ENCODE data around the gene UGT8. TPM values are rescaled to one million over a fixed set of nuclear protein-coding genes. Genes with fewer than 3 reads are reported as not detected.

The UGT8 gene
- total RNA-seq, 4 donors from 2014 or later: under 0.01 to 0.69 (median 0.15) TPM

GRCh38 chr4:114684462-114684861 lies 85.9 kb downstream of the UGT8 start:
- TF ChIP-seq POLR2A (IDR thresholded peaks at IDR 0.05; ENCODE audit: low read depth) (no peak), EP300 (IDR thresholded peaks at IDR 0.05) (no peak), POLR2AphosphoS5 (IDR thresholded peaks at IDR 0.05) (no peak)
- TF ChIP-seq, protein P1, sequence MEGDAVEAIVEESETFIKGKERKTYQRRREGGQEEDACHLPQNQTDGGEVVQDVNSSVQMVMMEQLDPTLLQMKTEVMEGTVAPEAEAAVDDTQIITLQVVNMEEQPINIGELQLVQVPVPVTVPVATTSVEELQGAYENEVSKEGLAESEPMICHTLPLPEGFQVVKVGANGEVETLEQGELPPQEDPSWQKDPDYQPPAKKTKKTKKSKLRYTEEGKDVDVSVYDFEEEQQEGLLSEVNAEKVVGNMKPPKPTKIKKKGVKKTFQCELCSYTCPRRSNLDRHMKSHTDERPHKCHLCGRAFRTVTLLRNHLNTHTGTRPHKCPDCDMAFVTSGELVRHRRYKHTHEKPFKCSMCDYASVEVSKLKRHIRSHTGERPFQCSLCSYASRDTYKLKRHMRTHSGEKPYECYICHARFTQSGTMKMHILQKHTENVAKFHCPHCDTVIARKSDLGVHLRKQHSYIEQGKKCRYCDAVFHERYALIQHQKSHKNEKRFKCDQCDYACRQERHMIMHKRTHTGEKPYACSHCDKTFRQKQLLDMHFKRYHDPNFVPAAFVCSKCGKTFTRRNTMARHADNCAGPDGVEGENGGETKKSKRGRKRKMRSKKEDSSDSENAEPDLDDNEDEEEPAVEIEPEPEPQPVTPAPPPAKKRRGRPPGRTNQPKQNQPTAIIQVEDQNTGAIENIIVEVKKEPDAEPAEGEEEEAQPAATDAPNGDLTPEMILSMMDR (IDR thresholded peaks at IDR 0.05): no peak
- Histone ChIP-seq H3K4me3 (no peak overlapping the region), H3K27me3 (peaks cover 0 to 5% (median 0%) of the 10 kb centered on the region in 4 donors), H3K36me3 (no peaks in the 10 kb centered on the region), H3K27ac (replicated peaks in 1 of 4) (no peak overlapping the region), H3K4me1 (no peaks in the 10 kb centered on the region), H3K9me3 (no peaks in the 10 kb centered on the region)
- no peak for DNase-seq (ENCODE audit: extremely low spot score)
- intact Hi-C loops (cut with DNase I): no loop called here

- 84% methylated on average over 3 of the region's 3 CpGs for WGBS
- intact Hi-C loops (cut with DNase I): no loop called here
- H3K9me3 ChIP-seq: no peaks in the 10 kb centered on the region
- no peak overlapping the region for H3K27ac ChIP-seq (replicated peaks in 1 of 4)
- TF ChIP-seq POLR2A (IDR thresholded peaks at IDR 0.05; ENCODE audit: low read depth): no peak
- TF ChIP-seq, protein P1 (IDR thresholded peaks at IDR 0.05): no peak
- no peak for TF ChIP-seq POLR2AphosphoS5 (IDR thresholded peaks at IDR 0.05)
- TF ChIP-seq EP300 (IDR thresholded peaks at IDR 0.05): no peak
- H3K27me3 ChIP-seq: no peaks in the 10 kb centered on the region
- no peak for DNase-seq (ENCODE audit: extremely low spot score)
- no peak overlapping the region for H3K4me3 ChIP-seq
- no peaks in the 10 kb centered on the region for H3K4me1 ChIP-seq
- H3K36me3 ChIP-seq: no peaks in the 10 kb centered on the region
Observed at GRCh38 chr4:114688059-114688458, 89.5 kb downstream of the UGT8 start.

- Histone ChIP-seq H3K4me1 (no peaks in the 10 kb centered on the region), H3K27ac (replicated peaks in 1 of 4) (no peak overlapping the region), H3K36me3 (no peaks in the 10 kb centered on the region), H3K4me3 (no peak overlapping the region), H3K27me3 (no peaks in the 10 kb centered on the region), H3K9me3 (no peaks in the 10 kb centered on the region)
- intact Hi-C loops (cut with DNase I): loop anchor here (10.0 kb wide), 1 partner anchor 306 kb away; no protein-coding TSS in a partner anchor
- DNase-seq (ENCODE audit: extremely low spot score): no peak
- TF ChIP-seq EP300 (IDR thresholded peaks at IDR 0.05) (no peak), POLR2AphosphoS5 (IDR thresholded peaks at IDR 0.05) (no peak), POLR2A (IDR thresholded peaks at IDR 0.05; ENCODE audit: low read depth) (no peak)
- TF ChIP-seq, protein P1 (IDR thresholded peaks at IDR 0.05): no peak
Observed at GRCh38 chr4:114690571-114690970, 92.0 kb downstream of the UGT8 start.

- WGBS: 79% methylated on average over 1 of the region's 1 CpG
- Histone ChIP-seq H3K4me3 (no peak overlapping the region), H3K36me3 (no peaks in the 10 kb centered on the region), H3K4me1 (no peaks in the 10 kb centered on the region), H3K27me3 (no peaks in the 10 kb centered on the region), H3K9me3 (no peaks in the 10 kb centered on the region), H3K27ac (replicated peaks in 1 of 4) (no peak overlapping the region)
- TF ChIP-seq POLR2A (IDR thresholded peaks at IDR 0.05; ENCODE audit: low read depth) (no peak), POLR2AphosphoS5 (IDR thresholded peaks at IDR 0.05) (no peak), EP300 (IDR thresholded peaks at IDR 0.05) (no peak)
- TF ChIP-seq, protein P1 (IDR thresholded peaks at IDR 0.05): no peak
- no peak for DNase-seq (ENCODE audit: extremely low spot score)
- intact Hi-C loops (cut with DNase I): loop anchor here (10.0 kb wide), 1 partner anchor 307 kb away; no protein-coding TSS in a partner anchor
Observed at GRCh38 chr4:114691865-114692264, 93.3 kb downstream of the UGT8 start.

GRCh38 chr4:114692958-114693357 lies 94.4 kb downstream of the UGT8 start:
- 87% methylated on average over 3 of the region's 3 CpGs for WGBS
- H3K4me1 ChIP-seq: no peaks in the 10 kb centered on the region
- no peaks in the 10 kb centered on the region for H3K27me3 ChIP-seq
- no peak for DNase-seq (ENCODE audit: extremely low spot score)
- intact Hi-C loops (cut with DNase I): loop anchor here (10.0 kb wide), 1 partner anchor 308 kb away; no protein-coding TSS in a partner anchor
- no peaks in the 10 kb centered on the region for H3K9me3 ChIP-seq
- TF ChIP-seq, protein P1 (IDR thresholded peaks at IDR 0.05): no peak
- no peak for TF ChIP-seq EP300 (IDR thresholded peaks at IDR 0.05)
- TF ChIP-seq POLR2AphosphoS5 (IDR thresholded peaks at IDR 0.05): no peak
- no peak for TF ChIP-seq POLR2A (IDR thresholded peaks at IDR 0.05; ENCODE audit: low read depth)
- H3K27ac ChIP-seq (replicated peaks in 1 of 4): no peak overlapping the region
- no peak overlapping the region for H3K4me3 ChIP-seq
- no peaks in the 10 kb centered on the region for H3K36me3 ChIP-seq

Data from esophagus muscularis mucosa (tissue), 4 donors.